GM12864 (cell line): ENCODE results near the gene UBE2O.

Experiments
- DNase-seq: peaks from one replicate; pipeline ENCODE4 v3.0.0-alpha.2; 2011; ENCODE audit warnings: low read depth
- H3K4me3 ChIP-seq: 2 replicates; pipeline ENCODE4 v1.5.1; 2011; ENCODE audit warnings: mild to moderate bottlenecking, low read depth, low read length, control low read depth
- CTCF ChIP-seq: IDR thresholded peaks from 2 replicates; pipeline ENCODE4 v1.5.1; 2011; ENCODE audit warnings: low read depth, mild to moderate bottlenecking, moderate library complexity, low read length, control low read depth, inconsistent platforms; ENCODE audit errors: missing control alignments

The UBE2O gene

DNA sequence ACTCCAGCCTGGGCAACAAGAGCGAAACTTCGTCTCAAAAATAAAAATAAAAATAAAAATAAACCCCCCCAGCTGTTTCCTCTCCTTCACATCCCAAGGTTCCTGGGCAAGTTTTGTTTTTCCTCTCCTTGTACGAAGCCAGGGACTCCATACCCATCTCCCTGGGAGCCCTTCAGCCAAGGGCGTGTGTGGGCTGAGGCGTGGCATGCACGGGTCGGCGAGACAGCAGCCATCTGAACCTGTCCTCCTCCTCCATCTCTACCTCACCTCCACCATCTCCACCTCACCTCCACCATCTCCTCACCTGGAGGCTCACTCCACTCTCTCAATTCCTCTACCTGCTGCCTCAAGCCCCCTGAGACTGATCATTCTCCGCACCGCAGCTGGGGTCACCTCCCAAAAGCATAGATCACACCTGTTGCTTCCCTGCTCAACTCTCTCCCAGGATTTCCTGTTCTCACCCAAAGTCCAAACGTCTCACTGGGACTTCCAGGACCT is 31.3 kb upstream of the UBE2O start:
- H3K4me3 ChIP-seq, result no peak overlapping the region
- DNase-seq, result no peak
- TF ChIP-seq CTCF, result no peak

DNA sequence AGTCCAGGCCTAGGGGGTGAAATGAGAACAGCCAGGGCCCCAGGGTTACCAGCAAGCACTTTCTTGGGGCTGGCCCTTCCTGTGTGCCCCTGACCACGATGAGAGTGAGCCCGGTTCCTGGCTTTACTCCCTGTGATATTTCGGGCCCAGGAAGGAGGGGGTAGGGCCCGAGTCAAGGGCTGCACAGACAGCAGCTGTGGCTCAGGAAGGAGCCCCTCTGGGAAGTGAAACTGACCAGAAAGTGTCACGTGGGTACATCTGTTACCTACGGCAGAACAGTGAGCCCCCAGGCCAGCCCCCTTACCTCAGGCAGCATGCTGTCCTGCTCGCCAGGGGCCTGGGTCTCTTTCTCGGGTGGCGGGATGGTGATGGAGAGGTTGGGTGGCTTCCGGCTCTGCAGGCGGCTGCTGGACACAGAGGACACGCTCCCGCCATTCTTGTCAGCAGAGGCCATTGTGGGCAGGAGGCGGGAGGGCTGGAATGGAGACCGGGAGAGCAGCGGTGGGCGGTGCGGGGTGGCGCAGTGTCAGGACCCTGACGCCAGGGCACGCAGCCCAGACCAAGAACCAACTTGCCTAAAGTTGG is 28.2 kb upstream of the UBE2O start:
- H3K4me3 ChIP-seq, result peak overlapping the region; percentile 51
- peak; percentile 83 for DNase-seq
- TF ChIP-seq CTCF, result no peak

- no peak for TF ChIP-seq CTCF
- H3K4me3 ChIP-seq, result peak overlapping the region; percentile 51
- no peak for DNase-seq
Observed at GRCh38 chr17:76480632-76481031, 27.7 kb upstream of the UBE2O start.

GRCh38 chr17:76479515-76480060 is 26.6 kb upstream of the UBE2O start:
- no peak for TF ChIP-seq CTCF
- no peak for DNase-seq
- no peak overlapping the region for H3K4me3 ChIP-seq

DNA sequence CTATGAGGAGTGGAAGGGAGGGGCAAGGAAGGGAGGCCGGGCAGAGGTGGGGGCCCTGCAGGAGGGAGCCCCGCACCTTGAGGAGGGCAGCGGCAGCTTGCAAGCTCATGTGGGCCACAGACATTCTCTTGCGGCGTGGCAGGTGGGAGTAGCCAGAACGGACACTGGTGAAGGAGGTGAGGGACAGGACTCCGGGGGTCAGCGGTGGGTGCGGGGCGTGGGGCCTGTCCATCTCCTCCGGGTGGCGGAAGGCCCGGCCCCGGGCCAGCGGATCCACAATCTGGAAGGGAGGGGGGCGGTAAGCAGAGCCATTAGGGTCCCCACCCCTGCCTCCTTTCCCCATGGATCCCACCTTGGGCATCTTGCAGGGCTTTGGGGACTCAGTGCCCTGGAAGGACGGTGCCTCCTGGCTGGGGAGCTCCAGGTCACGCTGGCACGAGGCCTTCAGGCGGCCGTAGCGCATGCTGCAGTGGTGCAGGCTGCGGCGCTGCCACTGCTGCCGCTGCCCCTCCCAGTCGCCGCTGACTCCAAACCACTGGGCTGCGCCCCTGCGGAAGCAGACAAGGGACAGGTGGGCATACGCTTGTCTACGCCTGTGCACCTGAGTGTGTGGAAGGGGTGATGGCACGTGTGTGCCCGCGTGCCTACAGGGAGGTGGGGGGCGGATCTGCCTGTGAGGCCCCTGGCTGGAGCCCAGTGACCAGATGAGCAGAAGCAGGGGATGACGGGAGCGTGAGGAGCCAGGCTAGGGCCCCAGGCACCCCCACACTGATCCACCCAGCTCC is 26.0 kb upstream of the UBE2O start:
- DNase-seq, result no peak
- no peak overlapping the region for H3K4me3 ChIP-seq
- no peak for TF ChIP-seq CTCF

- TF ChIP-seq CTCF, result no peak
- DNase-seq, result no peak
- no peak overlapping the region for H3K4me3 ChIP-seq
Observed at GRCh38 chr17:76478097-76478496, 25.1 kb upstream of the UBE2O start.

DNA sequence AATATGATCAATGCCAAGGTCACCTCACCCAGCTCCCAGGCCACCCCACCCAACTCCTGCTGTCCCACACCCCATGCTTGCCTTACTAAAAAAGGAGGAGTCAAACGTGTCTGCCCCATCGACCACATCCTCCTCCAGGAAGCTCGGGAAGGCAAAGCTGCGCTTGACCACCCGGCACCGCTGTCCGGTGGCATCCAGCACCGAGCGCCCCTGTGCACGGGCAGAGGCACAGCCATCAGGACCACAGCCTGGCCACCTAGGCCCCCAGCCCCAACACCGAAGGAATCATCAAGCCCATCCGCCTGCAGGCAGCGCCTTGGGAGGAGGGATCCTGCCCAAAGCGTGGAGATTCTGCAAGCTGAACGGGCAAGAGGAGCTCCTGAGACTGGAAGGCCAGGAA is 24.6 kb upstream of the UBE2O start:
- no peak overlapping the region for H3K4me3 ChIP-seq
- no peak for DNase-seq
- no peak for TF ChIP-seq CTCF
